Activated T-helper 2 cell treated with anti-CD3 and anti-CD28 coated beads, Interferon-gamma antibody, Interleukin-2, Interleukin-4, amounts not matched to agents 10 μg/mL and 5 μg/mL and 100 μg/mL, durations not matched to agents 14 hours and 24 hours and 36 hours (primary cell): ENCODE results near the gene SIRT1. TPM values are rescaled to one million over a fixed set of nuclear protein-coding genes. Genes with fewer than 3 reads are reported as not detected.
A peak's percentile ranks its signal among the peaks of the same experiment; 100 is the strongest.

Experiments used
- DNase-seq: peaks from one replicate; pipeline ENCODE4 v3.0.0; 2021; ENCODE audit warnings: low spot score
- H3K27ac Mint-ChIP-seq: one replicate; pipeline ENCODE4 v1.8.0; 2021; ENCODE audit warnings: mixed read lengths
- H3K27me3 Mint-ChIP-seq: one replicate; pipeline ENCODE4 v1.8.0; 2021; ENCODE audit warnings: low read depth, mixed read lengths
- H3K36me3 Mint-ChIP-seq: one replicate; pipeline ENCODE4 v1.8.0; 2021; ENCODE audit warnings: low read depth, mixed read lengths
- H3K4me1 Mint-ChIP-seq: one replicate; pipeline ENCODE4 v1.8.0; 2021; ENCODE audit warnings: low read depth, mixed read lengths
- H3K4me3 Mint-ChIP-seq: one replicate; pipeline ENCODE4 v1.8.0; 2021; ENCODE audit warnings: low read depth, mild to moderate bottlenecking, moderate library complexity, mixed read lengths
- H3K9me3 Mint-ChIP-seq: one replicate; pipeline ENCODE4 v1.8.0; 2021; ENCODE audit warnings: mixed read lengths
- intact Hi-C: fragments of 100-400 bp; cut with micrococcal nuclease; formaldehyde crosslinking; loops from one replicate; pipeline ENCODE4 v1.15.1; 2023
- total RNA-seq: library from RNA; stranded (reverse); gene quantifications from 2 replicates; pipeline ENCODE4 v1.2.3, GENCODE V29; 2022

SIRT1 gene
- total RNA-seq, 1 donor from 2014 or later = 25.6 TPM

- Mint-ChIP-seq H3K4me3 (no peak overlapping the region), H3K36me3 (peaks cover 64% of the 10 kb centered on the region), H3K9me3 (no peaks in the 10 kb centered on the region), H3K27ac (no peak overlapping the region), H3K27me3 (no peaks in the 10 kb centered on the region), H3K4me1 (peaks cover 3% of the 10 kb centered on the region)
- intact Hi-C loops = no loop called here
- DNase-seq = no peak
These were observed 9.2 kb downstream of the SIRT1 start for GRCh38 chr10:67893637-67894036.

GRCh38 chr10:67903581-67903980 lies 19.1 kb downstream of the SIRT1 start:
- intact Hi-C loops = no loop called here
- no peaks in the 10 kb centered on the region for H3K27me3 Mint-ChIP-seq
- no peaks in the 10 kb centered on the region for H3K4me1 Mint-ChIP-seq
- DNase-seq = no peak
- no peak overlapping the region for H3K4me3 Mint-ChIP-seq
- H3K9me3 Mint-ChIP-seq = no peaks in the 10 kb centered on the region
- H3K27ac Mint-ChIP-seq = no peak overlapping the region
- H3K36me3 Mint-ChIP-seq = peaks cover 64% of the 10 kb centered on the region

GRCh38 chr10:67912331-67912946 lies 28.0 kb downstream of the SIRT1 start:
- H3K4me1 Mint-ChIP-seq = peaks cover 7% of the 10 kb centered on the region
- intact Hi-C loops = no loop called here
- peak overlapping the region; percentile 66 for H3K27ac Mint-ChIP-seq
- no peaks in the 10 kb centered on the region for H3K9me3 Mint-ChIP-seq
- no peak overlapping the region for H3K4me3 Mint-ChIP-seq
- peaks cover 63% of the 10 kb centered on the region for H3K36me3 Mint-ChIP-seq
- H3K27me3 Mint-ChIP-seq = no peaks in the 10 kb centered on the region
- no peak for DNase-seq

- no peaks in the 10 kb centered on the region for H3K9me3 Mint-ChIP-seq
- no peak overlapping the region for H3K4me3 Mint-ChIP-seq
- no peak overlapping the region for H3K27ac Mint-ChIP-seq
- H3K27me3 Mint-ChIP-seq = no peaks in the 10 kb centered on the region
- peaks cover 54% of the 10 kb centered on the region for H3K36me3 Mint-ChIP-seq
- H3K4me1 Mint-ChIP-seq = peaks cover 12% of the 10 kb centered on the region
- no peak for DNase-seq
- intact Hi-C loops = no loop called here
These were observed 30.4 kb downstream of the SIRT1 start for GRCh38 chr10:67914777-67915340.

GRCh38 chr10:67917169-67917568 lies 32.7 kb downstream of the SIRT1 start:
- no peak overlapping the region for H3K4me3 Mint-ChIP-seq

GRCh38 chr10:67917679-67918078 lies 33.2 kb downstream of the SIRT1 start:
- DNase-seq = no peak
- Mint-ChIP-seq H3K36me3 (peaks cover 45% of the 10 kb centered on the region), H3K4me1 (peaks cover 8% of the 10 kb centered on the region), H3K9me3 (no peaks in the 10 kb centered on the region), H3K27ac (no peak overlapping the region), H3K27me3 (no peaks in the 10 kb centered on the region), H3K4me3 (no peak overlapping the region)
- intact Hi-C loops = no loop called here

More at GRCh38 chr10:67917169-67917568, 32.7 kb downstream of the SIRT1 start:
- H3K27ac Mint-ChIP-seq = no peak overlapping the region
- DNase-seq = no peak
- H3K4me1 Mint-ChIP-seq = peaks cover 12% of the 10 kb centered on the region
- H3K9me3 Mint-ChIP-seq = no peaks in the 10 kb centered on the region
- no peaks in the 10 kb centered on the region for H3K27me3 Mint-ChIP-seq
- peaks cover 50% of the 10 kb centered on the region for H3K36me3 Mint-ChIP-seq
- intact Hi-C loops = no loop called here

- no peaks in the 10 kb centered on the region for H3K9me3 Mint-ChIP-seq
- no peak overlapping the region for H3K4me3 Mint-ChIP-seq
- H3K27ac Mint-ChIP-seq = no peak overlapping the region
- H3K4me1 Mint-ChIP-seq = peaks cover 6% of the 10 kb centered on the region
- intact Hi-C loops = no loop called here
- peaks cover 29% of the 10 kb centered on the region for H3K36me3 Mint-ChIP-seq
- no peaks in the 10 kb centered on the region for H3K27me3 Mint-ChIP-seq
- DNase-seq = no peak
These were observed 36.6 kb downstream of the SIRT1 start for GRCh38 chr10:67921065-67921464.

GRCh38 chr10:67923551-67923950 lies 39.1 kb downstream of the SIRT1 start:
- intact Hi-C loops = no loop called here

GRCh38 chr10:67924136-67924535 lies 39.7 kb downstream of the SIRT1 start:
- H3K4me1 Mint-ChIP-seq = peaks cover 2% of the 10 kb centered on the region
- H3K9me3 Mint-ChIP-seq = no peaks in the 10 kb centered on the region
- H3K36me3 Mint-ChIP-seq = peaks cover 26% of the 10 kb centered on the region
- intact Hi-C loops = no loop called here
- no peaks in the 10 kb centered on the region for H3K27me3 Mint-ChIP-seq
- no peak overlapping the region for H3K4me3 Mint-ChIP-seq
- H3K27ac Mint-ChIP-seq = no peak overlapping the region
- no peak for DNase-seq

More at GRCh38 chr10:67923551-67923950, 39.1 kb downstream of the SIRT1 start:
- no peaks in the 10 kb centered on the region for H3K9me3 Mint-ChIP-seq
- no peak overlapping the region for H3K27ac Mint-ChIP-seq
- peaks cover 2% of the 10 kb centered on the region for H3K4me1 Mint-ChIP-seq
- H3K27me3 Mint-ChIP-seq = no peaks in the 10 kb centered on the region
- no peak for DNase-seq
- H3K36me3 Mint-ChIP-seq = peaks cover 26% of the 10 kb centered on the region
- H3K4me3 Mint-ChIP-seq = no peak overlapping the region

- Mint-ChIP-seq H3K27me3 (no peaks in the 10 kb centered on the region), H3K9me3 (no peaks in the 10 kb centered on the region), H3K27ac (no peak overlapping the region), H3K4me1 (no peaks in the 10 kb centered on the region), H3K4me3 (no peak overlapping the region), H3K36me3 (peaks cover 32% of the 10 kb centered on the region)
- intact Hi-C loops = no loop called here
- no peak for DNase-seq
These were observed 41.1 kb downstream of the SIRT1 start for GRCh38 chr10:67925449-67926005.

- H3K27ac Mint-ChIP-seq = no peak overlapping the region
- H3K4me1 Mint-ChIP-seq = no peaks in the 10 kb centered on the region
- peaks cover 40% of the 10 kb centered on the region for H3K36me3 Mint-ChIP-seq
- intact Hi-C loops = no loop called here
- no peak for DNase-seq
- H3K27me3 Mint-ChIP-seq = no peaks in the 10 kb centered on the region
- no peaks in the 10 kb centered on the region for H3K9me3 Mint-ChIP-seq
- H3K4me3 Mint-ChIP-seq = no peak overlapping the region
These were observed 42.5 kb downstream of the SIRT1 start for GRCh38 chr10:67926951-67927350.

GRCh38 chr10:67933199-67933598 lies 48.7 kb downstream of the SIRT1 start:
- H3K4me3 Mint-ChIP-seq = no peak overlapping the region
- DNase-seq = no peak
- H3K27me3 Mint-ChIP-seq = no peaks in the 10 kb centered on the region
- H3K27ac Mint-ChIP-seq = no peak overlapping the region
- intact Hi-C loops = no loop called here
- peaks cover 65% of the 10 kb centered on the region for H3K36me3 Mint-ChIP-seq
- H3K9me3 Mint-ChIP-seq = no peaks in the 10 kb centered on the region
- no peaks in the 10 kb centered on the region for H3K4me1 Mint-ChIP-seq

GRCh38 chr10:67934336-67934735 lies 49.9 kb downstream of the SIRT1 start:
- Mint-ChIP-seq H3K9me3 (no peaks in the 10 kb centered on the region), H3K4me3 (no peak overlapping the region), H3K27ac (no peak overlapping the region), H3K4me1 (no peaks in the 10 kb centered on the region), H3K36me3 (peaks cover 66% of the 10 kb centered on the region), H3K27me3 (no peaks in the 10 kb centered on the region)
- DNase-seq = no peak
- intact Hi-C loops = no loop called here
